H9 (cell line): ENCODE results near the gene ZC3HAV1. TPM values are rescaled to one million over a fixed set of nuclear protein-coding genes. Genes with fewer than 3 reads are reported as not detected.

ENCODE experiments used
- DNase-seq: peaks from one replicate; pipeline ENCODE4 v3.0.0-alpha.2; 2017
- H2AFZ ChIP-seq: one replicate; pipeline ENCODE4 v1.6.1; 2013; ENCODE audit warnings: mild to moderate bottlenecking, low read length, control low read depth, moderate library complexity
- H2AK5ac ChIP-seq: 2 replicates; pipeline ENCODE4 v1.6.1; 2013; ENCODE audit warnings: low read length, control low read depth, mixed read lengths; ENCODE audit not compliant: insufficient read length
- H2BK120ac ChIP-seq: one replicate; pipeline ENCODE4 v1.6.1; 2013; ENCODE audit warnings: low read depth, mild to moderate bottlenecking, low read length, control low read depth, inconsistent platforms; ENCODE audit not compliant: poor library complexity, severe bottlenecking
- H2BK12ac ChIP-seq: 2 replicates; pipeline ENCODE4 v1.6.1; 2013; ENCODE audit warnings: low read length, control low read depth, mixed read lengths, low read depth; ENCODE audit not compliant: insufficient read length
- H2BK15ac ChIP-seq: 2 replicates; pipeline ENCODE4 v1.6.1; 2013; ENCODE audit warnings: low read depth, low read length, control low read depth
- H2BK20ac ChIP-seq: one replicate; pipeline ENCODE4 v1.6.1; 2013; ENCODE audit warnings: low read depth, mild to moderate bottlenecking, low read length, control low read depth, inconsistent platforms; ENCODE audit not compliant: poor library complexity, severe bottlenecking
- H2BK5ac ChIP-seq: 2 replicates; pipeline ENCODE4 v1.6.1; 2013; ENCODE audit warnings: low read length, control low read depth, mixed read lengths; ENCODE audit not compliant: insufficient read length
- H3K14ac ChIP-seq: 2 replicates; pipeline ENCODE4 v1.6.1; 2013; ENCODE audit warnings: low read length, control low read depth; ENCODE audit not compliant: insufficient read depth
- H3K18ac ChIP-seq: 2 replicates; pipeline ENCODE4 v1.6.1; 2013; ENCODE audit warnings: low read depth, mild to moderate bottlenecking, mixed read lengths, low read length, control low read depth; ENCODE audit not compliant: insufficient read length
- H3K23ac ChIP-seq: 2 replicates; pipeline ENCODE4 v1.6.1; 2013; ENCODE audit warnings: low read length, control low read depth, mixed read lengths, low read depth; ENCODE audit not compliant: insufficient read length
- H3K23me2 ChIP-seq: 2 replicates; pipeline ENCODE4 v1.6.1; 2013; ENCODE audit warnings: low read depth, mild to moderate bottlenecking, mixed read lengths, low read length, control low read depth; ENCODE audit not compliant: insufficient read length, poor library complexity, severe bottlenecking
- H3K27ac ChIP-seq: 2 replicates; pipeline ENCODE4 v1.5.1; 2013; ENCODE audit warnings: low read length, control low read depth, mixed read lengths, low read depth; ENCODE audit not compliant: insufficient read length
- H3K27me3 ChIP-seq: 2 replicates; pipeline ENCODE4 v1.6.1; 2013; ENCODE audit warnings: low read length, control low read depth, inconsistent platforms; ENCODE audit not compliant: insufficient read depth
- H3K4ac ChIP-seq: 2 replicates; pipeline ENCODE4 v1.6.1; 2013; ENCODE audit warnings: low read depth, mild to moderate bottlenecking, control low read depth, inconsistent platforms, low read length, moderate library complexity
- H3K4me1 ChIP-seq: 2 replicates; pipeline ENCODE4 v1.6.1; 2013; ENCODE audit warnings: low read length, control low read depth, inconsistent platforms; ENCODE audit not compliant: insufficient read depth
- H3K4me2 ChIP-seq: 2 replicates; pipeline ENCODE4 v1.6.1; 2013; ENCODE audit warnings: low read length, control low read depth, mixed read lengths; ENCODE audit not compliant: insufficient read length, insufficient read depth
- H3K56ac ChIP-seq: 2 replicates; pipeline ENCODE4 v1.6.1; 2013; ENCODE audit warnings: low read depth, mild to moderate bottlenecking, mixed read lengths, low read length, control low read depth; ENCODE audit not compliant: insufficient read length
- H3K79me1 ChIP-seq: 2 replicates; pipeline ENCODE4 v1.6.1; 2013; ENCODE audit warnings: low read depth, mild to moderate bottlenecking, moderate library complexity, low read length, control low read depth, inconsistent platforms; ENCODE audit not compliant: insufficient read depth, poor library complexity, severe bottlenecking
- H3K79me2 ChIP-seq: 2 replicates; pipeline ENCODE4 v1.6.1; 2013; ENCODE audit warnings: low read length, control low read depth, inconsistent platforms; ENCODE audit not compliant: insufficient read depth
- H3K9ac ChIP-seq: 2 replicates; pipeline ENCODE4 v1.6.1; 2013; ENCODE audit warnings: low read length, control low read depth, mixed read lengths; ENCODE audit not compliant: insufficient read length; ENCODE audit errors: extremely low read depth
- H3K9me3 ChIP-seq: one replicate; pipeline ENCODE4 v1.6.1; 2013; ENCODE audit warnings: low read depth, low read length, inconsistent platforms; ENCODE audit not compliant: control insufficient read depth
- H3T11ph ChIP-seq: one replicate; pipeline ENCODE4 v1.6.1; 2013; ENCODE audit warnings: mild to moderate bottlenecking, low read length, control low read depth, inconsistent platforms
- H4K20me1 ChIP-seq: one replicate; pipeline ENCODE4 v1.6.1; 2013; ENCODE audit not compliant: control insufficient read depth, insufficient read length, insufficient read depth
- H4K5ac ChIP-seq: 2 replicates; pipeline ENCODE4 v1.6.1; 2013; ENCODE audit warnings: low read depth, mild to moderate bottlenecking, mixed read lengths, low read length, control low read depth; ENCODE audit not compliant: insufficient read length
- H4K8ac ChIP-seq: replicated peaks from 2 replicates; pipeline ENCODE4 v1.6.1; 2013; ENCODE audit warnings: low read length, control low read depth, mixed read lengths, low read depth; ENCODE audit not compliant: insufficient read length
- H4K91ac ChIP-seq: 2 replicates; pipeline ENCODE4 v1.6.1; 2013; ENCODE audit warnings: low read depth, mild to moderate bottlenecking, moderate library complexity, mixed read lengths, low read length, control low read depth; ENCODE audit not compliant: insufficient read length
- H3K27ac Mint-ChIP-seq, 3 experiments: 2 replicates in 2 of 3; 3 replicates in 1 of 3; pipeline ENCODE4 v1.8.0; 2020 to 2021; ENCODE audit warnings: mixed read lengths in 3 of 3, mild to moderate bottlenecking in 1 of 3, moderate library complexity in 1 of 3
- H3K27me3 Mint-ChIP-seq: 2 replicates; pipeline ENCODE4 v1.8.0; 2021; ENCODE audit warnings: low read depth, mild to moderate bottlenecking, moderate library complexity, mixed read lengths
- H3K36me3 Mint-ChIP-seq, 3 experiments: 2 replicates in 2 of 3; 3 replicates in 1 of 3; pipeline ENCODE4 v1.8.0; 2020 to 2021; ENCODE audit warnings: low read depth in 3 of 3, mixed read lengths in 3 of 3; ENCODE audit not compliant: insufficient read depth in 1 of 3
- H3K4me1 Mint-ChIP-seq, 2 experiments: 2 replicates each; pipeline ENCODE4 v1.8.0; 2020; ENCODE audit warnings: mixed read lengths in 2 of 2
- H3K4me3 Mint-ChIP-seq, 2 experiments: 2 replicates in 1 of 2; 3 replicates in 1 of 2; pipeline ENCODE4 v1.8.0; 2020 to 2021; ENCODE audit warnings: mild to moderate bottlenecking in 2 of 2, mixed read lengths in 2 of 2, moderate library complexity in 1 of 2
- H3K9me3 Mint-ChIP-seq, 2 experiments: 2 replicates in 1 of 2; 3 replicates in 1 of 2; pipeline ENCODE4 v1.8.0; 2020; ENCODE audit warnings: mild to moderate bottlenecking in 2 of 2, mixed read lengths in 2 of 2, moderate library complexity in 1 of 2
- CTCF ChIP-seq: fragments of 200-600 bp; sonication (generic); conservative IDR thresholded peaks from 3 replicates; pipeline ENCODE4 v1.8.0; 2021; ENCODE audit warnings: antibody characterized with exemption, mild to moderate bottlenecking
- WGBS: extraction: QIAGEN DNeasy Blood & Tissue Kit; methylation state at CpG from one replicate; pipeline ENCODE4 v1.1.7; 2013; ENCODE audit warnings: missing lambda C conversion rate, low lambda C conversion rate, mixed read lengths; ENCODE audit not compliant: insufficient read length; ENCODE audit errors: extremely low coverage; 5-methylcytosine and 5-hydroxymethylcytosine counted together
- total RNA-seq: library from RNA; stranded (reverse); gene quantifications from 2 replicates; pipeline ENCODE4 v1.2.1, GENCODE V29; 2021

Gene ZC3HAV1
- total RNA-seq, 1 experiment from 2014 or later, result 32.8 TPM

- Histone ChIP-seq H2BK12ac (no peak overlapping the region), H3K27me3 (no peaks in the 10 kb centered on the region; the same call in 1 of the 2 replicates), H3K4me2 (no peak overlapping the region), H3K4ac (no peak overlapping the region), H3K9ac (no peak overlapping the region), H3K4me1 (peaks cover 4% of the 10 kb centered on the region; the same call in 1 of the 2 replicates), H4K5ac (no peak overlapping the region), H3K14ac (no peak overlapping the region), H2BK5ac (no peak overlapping the region), H4K8ac (no peak overlapping the region), H3K18ac (no peak overlapping the region), H3K9me3 (no peaks in the 10 kb centered on the region), H2BK20ac (no peak overlapping the region), H3K23ac (no peak overlapping the region), H3K79me1 (peaks cover 3% of the 10 kb centered on the region), H3K56ac (no peak overlapping the region), H2AK5ac (no peak overlapping the region), H4K91ac (no peak overlapping the region), H2BK15ac (no peak overlapping the region), H3K79me2 (peaks cover under 1% of the 10 kb centered on the region; the same call in 1 of the 2 replicates), H3T11ph (no peak overlapping the region), H3K23me2 (peaks cover 14% of the 10 kb centered on the region), H3K27ac (no peak overlapping the region), H2AFZ (no peak overlapping the region), H4K20me1 (no peaks in the 10 kb centered on the region), H2BK120ac (no peak overlapping the region)
- no peak overlapping the region for H3K27ac Mint-ChIP-seq
- H3K9me3 Mint-ChIP-seq, result no peaks in the 10 kb centered on the region
- WGBS, result no CpG with 5 or more reads among the region's 3 CpGs
- H3K4me1 Mint-ChIP-seq, result peaks cover 12 to 13% of the 10 kb centered on the region in 2 experiments
- no peak overlapping the region for H3K4me3 Mint-ChIP-seq
- no peak for DNase-seq
- peaks cover 25% of the 10 kb centered on the region for H3K27me3 Mint-ChIP-seq
- H3K36me3 Mint-ChIP-seq, result no peaks in the 10 kb centered on the region; a peak in 1 of 7 replicates
- TF ChIP-seq CTCF, result no peak
Measured at GRCh38 chr7:139112316-139112715, 2.8 kb upstream of the ZC3HAV1 start.
